A549 treated with RU486 at 1 μM for 4 hours (cell line): ENCODE results near the gene BTF3L4. TPM values are rescaled to one million over a fixed set of nuclear protein-coding genes. Genes with fewer than 3 reads are reported as not detected.

Experiments
- total RNA-seq: library from RNA; stranded (reverse); fragments of 200-300 nt; extraction: Qiagen RNA extraction; gene quantifications from 5 replicates; pipeline ENCODE4 v1.2.3, GENCODE V29; 2022; ENCODE audit warnings: low read depth

The BTF3L4 gene
- total RNA-seq: 19.0 to 45.1 TPM (median 32.5 TPM) in 5 replicates

GRCh38 chr1:52056163-52056936, at the start of gene BTF3L4:
Gene BTF3L4 (plus strand): TSS chr1:52056295. CDS start chr1:52059848, 3,553 bp downstream.

GRCh38 chr1:52033190-52034049, 22.7 kb upstream of the BTF3L4 start, which contains the start of gene KTI12:
Gene KTI12 (minus strand): TSS chr1:52033810. CDS start chr1:52033761, 49 bp downstream.

GRCh38 chr1:52055066-52055865, 829 bp upstream of the BTF3L4 start, which contains the start of gene TXNDC12:
Gene TXNDC12 (minus strand): TSS chr1:52055191. CDS start chr1:52055096, 95 bp downstream.

Other genes starting within 250 kb of the BTF3L4 start
- gene NRDC, start 177.6 kb upstream of the BTF3L4 start, total RNA-seq: 72.3 to 88.1 TPM (median 76.4 TPM) in 5 replicates
- gene RAB3B, start 65.6 kb upstream of the BTF3L4 start, total RNA-seq: 5.5 to 10.8 TPM (median 7.2 TPM) in 5 replicates
- gene KTI12, start 22.5 kb upstream of the BTF3L4 start, total RNA-seq: 15.2 to 21.1 TPM (median 17.9 TPM) in 5 replicates
- gene TXNDC12, start 1.1 kb upstream of the BTF3L4 start, total RNA-seq: 34.5 to 43.8 TPM (median 38.1 TPM) in 5 replicates
- gene ZFYVE9, start 85.8 kb downstream of the BTF3L4 start, total RNA-seq: 6.1 to 8.8 TPM (median 7.5 TPM) in 5 replicates